Heart right ventricle (tissue), 16 donors: ENCODE measurements around the gene COPS9. TPM values are rescaled to one million over a fixed set of nuclear protein-coding genes. Genes with fewer than 3 reads are reported as not detected.

Experiments used
- ATAC-seq, 8 donors: fragments of 200-7000 bp; cut with Tn5 transposase; one replicate each; pipeline ENCODE4 v1.9.1; 2020; ENCODE audit warnings: mild to moderate bottlenecking in 8 of 8, moderate library complexity in 8 of 8, moderate number of reproducible peaks in 1 of 8
- DNase-seq, 2 donors: peaks; one replicate each; pipeline ENCODE4 v3.0.0-alpha.2; 2020
- H3K27ac ChIP-seq, 10 donors: fragments of 200-600 bp; sonication (generic) in 2 of 10; one replicate each; pipeline versions ENCODE4 v1.5.0 to v1.8.0; 2020 to 2022; ENCODE audit warnings: mild to moderate bottlenecking in 3 of 10
- H3K27me3 ChIP-seq, 7 donors: fragments of 200-600 bp; one replicate each; pipeline ENCODE4 v1.8.0; 2021 to 2022; ENCODE audit warnings: mild to moderate bottlenecking in 2 of 7
- H3K36me3 ChIP-seq, 9 donors: fragments of 200-600 bp; sonication (generic) in 1 of 9; one replicate each; pipeline versions ENCODE4 v1.5.0 to v1.8.0; 2020 to 2022; ENCODE audit warnings: mild to moderate bottlenecking in 2 of 9
- H3K4me1 ChIP-seq, 9 donors: fragments of 200-600 bp; sonication (generic) in 1 of 9; one replicate each; pipeline versions ENCODE4 v1.5.0 to v1.8.0; 2020 to 2022; ENCODE audit warnings: mild to moderate bottlenecking in 4 of 9
- H3K4me3 ChIP-seq, 10 donors: fragments of 200-600 bp; sonication (generic) in 2 of 10; one replicate each; pipeline versions ENCODE4 v1.5.0 to v1.8.0; 2020 to 2022; ENCODE audit warnings: mild to moderate bottlenecking in 7 of 10, moderate library complexity in 2 of 10
- H3K9me3 ChIP-seq, 11 donors: fragments of 200-600 bp in 10 of 11; sonication (generic) in 2 of 11; one replicate each; pipeline versions ENCODE4 v1.5.0 to v1.8.0; 2013 to 2022; ENCODE audit warnings: mild to moderate bottlenecking in 2 of 11, control low read depth in 1 of 11, moderate library complexity in 1 of 11
- CTCF ChIP-seq, 9 donors: fragments of 200-600 bp; sonication (generic) in 2 of 9; IDR thresholded peaks; one replicate each; pipeline versions ENCODE4 v1.5.0 to v1.8.0; 2021 to 2022; ENCODE audit warnings: antibody characterized with exemption in 9 of 9, mild to moderate bottlenecking in 5 of 9, moderate library complexity in 1 of 9
- WGBS, 2 donors: extraction: QIAGEN DNeasy Blood & Tissue Kit; methylation state at CpG; one replicate each; pipeline ENCODE4 v1.1.7; 2013; ENCODE audit warnings: inconsistent platforms in 1 of 2; 5-methylcytosine and 5-hydroxymethylcytosine counted together
- intact Hi-C, 10 donors: fragments of 100-400 bp; cut with DNase I; formaldehyde crosslinking; loops; one replicate each; pipeline versions ENCODE4 v1.11.1 to v1.14.2; 2022
- polyA plus RNA-seq, 2 donors: library from polyadenylated mRNA; stranded (reverse); fragments of 200-250 nt; gene quantifications; one replicate each; pipeline ENCODE4 v1.2.3, GENCODE V29; 2013
- total RNA-seq, 10 donors: library from RNA; stranded (reverse); fragmentation: NEBNext Ultra II Directional in 3 of 10; extraction: Animal tissue kit (Norgen Biotek cat#: 25700) in 3 of 10; gene quantifications; one replicate each; pipeline versions ENCODE4 v1.2.1 to v1.2.4, GENCODE V29; 2021 to 2023
- donor health status: Arrhythmogenic right ventricular cardiomyopathy.
- donor health status: ischemic (EF 13 %, LVEDD 7.1; RV severe dilation, severe dysfunction).
- donor health status: healthy with polysubstance abuse.
- donor health status: DM: no; HTN: yes; CAD: no.
- donor health status: DM: no; HTN: no; CAD: no.
- donor health status: ischemic (EF 25% LVEDD 6.9; RV normal size, moderate dysfunction).
- donor health status: ischemic (EF 25% LVEDD 5.7; RV mildly dilated, moderate dysfunction).
- donor health status: healthy.
- donor health status: DM: yes; HTN: yes; CAD: no.
- donor health status: Ischemic cardiomyopathy.
- donor health status: ischemic (EF 35%, LVEDD 5.7; RV mildly dilated, moderate dysfunction).
- donor health status: nonischemic (EF 11% LVEDD 7.7; RV severe dilation, severe dysfunction).
- donor health status: DM: yes; HTN: yes; CAD: no.
- donor health status: PGD.
- donor health status: ischemic (EF 29% LVEDD 5.4; RV normal size, mild dysfunction).
- donor health status: nonischemic (EF 23%, LVEDD 6.1; RV moderate dilation, normal function).

The COPS9 gene
- total and polyA plus RNA-seq, 12 donors = 135 to 495 (median 169) TPM

GRCh38 chr2:240133401-240133800, 2.7 kb downstream of the COPS9 start:
- WGBS, 2 donors = 87 to 90% methylated on average over 10 of the region's 10 CpGs
- intact Hi-C loops = no loop called here
- ATAC-seq = no peak
- TF ChIP-seq CTCF (IDR thresholded peaks at IDR 0.05) = no peak
- H3K27me3 ChIP-seq = no peaks in the 10 kb centered on the region
- DNase-seq = no peak
- H3K4me3 ChIP-seq = no peak overlapping the region
- no peak overlapping the region for H3K27ac ChIP-seq
- peaks cover 0 to 57% (median 46%) of the 10 kb centered on the region in 9 donors for H3K36me3 ChIP-seq
- H3K9me3 ChIP-seq = no peaks in the 10 kb centered on the region
- peaks cover 8 to 22% (median 19%) of the 10 kb centered on the region in 9 donors for H3K4me1 ChIP-seq

GRCh38 chr2:240132651-240132980, 3.5 kb downstream of the COPS9 start:
- intact Hi-C loops = no loop called here
- Histone ChIP-seq H3K27me3 (no peaks in the 10 kb centered on the region), H3K9me3 (no peaks in the 10 kb centered on the region), H3K27ac (no peak overlapping the region), H3K36me3 (peaks cover 0 to 65% (median 54%) of the 10 kb centered on the region in 9 donors), H3K4me1 (peaks cover 8 to 22% (median 19%) of the 10 kb centered on the region in 9 donors), H3K4me3 (no peak overlapping the region)
- no peak for TF ChIP-seq CTCF (IDR thresholded peaks at IDR 0.05)
- ATAC-seq (no peak), DNase-seq (no peak)
- 97 to 98% methylated on average over 5 of the region's 5 CpGs for WGBS, 2 donors

- DNase-seq = no peak
- Histone ChIP-seq H3K27ac (no peak overlapping the region), H3K36me3 (peaks cover 0 to 70% (median 56%) of the 10 kb centered on the region in 9 donors), H3K27me3 (no peaks in the 10 kb centered on the region), H3K9me3 (no peaks in the 10 kb centered on the region), H3K4me1 (peaks cover 8 to 22% (median 18%) of the 10 kb centered on the region in 9 donors), H3K4me3 (no peak overlapping the region)
- TF ChIP-seq CTCF (IDR thresholded peaks at IDR 0.05) = no peak
- ATAC-seq = no peak
- intact Hi-C loops = no loop called here
- 89 to 94% methylated on average over 22 of the region's 22 CpGs for WGBS, 2 donors
These were observed 4.0 kb downstream of the COPS9 start for GRCh38 chr2:240131941-240132650.

GRCh38 chr2:240131296-240131695, 4.8 kb downstream of the COPS9 start:
- H3K4me1 ChIP-seq = peaks cover 8 to 18% (median 13%) of the 10 kb centered on the region in 9 donors
- no peak overlapping the region for H3K27ac ChIP-seq
- H3K36me3 ChIP-seq = peaks cover 0 to 71% (median 56%) of the 10 kb centered on the region in 9 donors
- H3K27me3 ChIP-seq = no peaks in the 10 kb centered on the region
- TF ChIP-seq CTCF (IDR thresholded peaks at IDR 0.05) = no peak
- intact Hi-C loops = no loop called here
- DNase-seq (no peak), ATAC-seq (no peak)
- H3K9me3 ChIP-seq = no peaks in the 10 kb centered on the region
- 96% methylated on average over 16 of the region's 16 CpGs for WGBS, 2 donors
- H3K4me3 ChIP-seq = no peak overlapping the region
